ENCODE measurements around the gene ASTN2.

DNA sequence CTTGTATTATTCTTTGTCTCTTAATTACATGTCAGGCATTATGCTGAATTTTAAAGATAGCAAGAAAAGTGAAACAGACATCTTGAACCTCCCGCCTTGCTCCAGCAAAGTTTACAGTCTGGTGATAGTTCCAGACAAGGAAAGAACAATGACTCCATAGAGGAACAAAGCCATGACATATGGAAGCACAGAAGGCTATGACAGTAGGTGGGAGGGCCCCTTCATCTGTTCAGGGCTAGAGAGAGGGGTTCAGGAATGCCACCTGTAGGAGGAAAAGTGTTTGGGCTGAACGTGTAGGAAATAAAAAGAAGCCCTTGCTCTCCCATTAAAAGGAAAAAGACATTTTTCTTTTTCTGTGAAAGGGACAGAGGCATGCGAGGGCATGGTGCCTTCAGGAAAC is 412.2 kb downstream of the ASTN2 start:
- TF ChIP-seq POLR2A (IDR thresholded peaks at IDR 0.05) (no peak), EP300 (IDR thresholded peaks at IDR 0.05) (no peak)
- TF ChIP-seq, protein P1, sequence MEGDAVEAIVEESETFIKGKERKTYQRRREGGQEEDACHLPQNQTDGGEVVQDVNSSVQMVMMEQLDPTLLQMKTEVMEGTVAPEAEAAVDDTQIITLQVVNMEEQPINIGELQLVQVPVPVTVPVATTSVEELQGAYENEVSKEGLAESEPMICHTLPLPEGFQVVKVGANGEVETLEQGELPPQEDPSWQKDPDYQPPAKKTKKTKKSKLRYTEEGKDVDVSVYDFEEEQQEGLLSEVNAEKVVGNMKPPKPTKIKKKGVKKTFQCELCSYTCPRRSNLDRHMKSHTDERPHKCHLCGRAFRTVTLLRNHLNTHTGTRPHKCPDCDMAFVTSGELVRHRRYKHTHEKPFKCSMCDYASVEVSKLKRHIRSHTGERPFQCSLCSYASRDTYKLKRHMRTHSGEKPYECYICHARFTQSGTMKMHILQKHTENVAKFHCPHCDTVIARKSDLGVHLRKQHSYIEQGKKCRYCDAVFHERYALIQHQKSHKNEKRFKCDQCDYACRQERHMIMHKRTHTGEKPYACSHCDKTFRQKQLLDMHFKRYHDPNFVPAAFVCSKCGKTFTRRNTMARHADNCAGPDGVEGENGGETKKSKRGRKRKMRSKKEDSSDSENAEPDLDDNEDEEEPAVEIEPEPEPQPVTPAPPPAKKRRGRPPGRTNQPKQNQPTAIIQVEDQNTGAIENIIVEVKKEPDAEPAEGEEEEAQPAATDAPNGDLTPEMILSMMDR (IDR thresholded peaks at IDR 0.05) = no peak
